GM12892 (cell line): Measurements from ENCODE around the gene FBXO4.

Experiments used
- DNase-seq: peaks from one replicate; pipeline ENCODE4 v3.0.0; 2011; ENCODE audit not compliant: insufficient read length
- FAIRE-seq: peaks from 2 replicates; lab custom pipeline; 2011; peaks lifted over from hg19 to GRCh38; lab: Jason Lieb, UNC
- POLR2A ChIP-seq: IDR thresholded peaks from 2 replicates; pipeline ENCODE4 v1.6.1; 2011; ENCODE audit warnings: low read depth, low read length, control low read depth
- POLR2AphosphoS5 ChIP-seq: IDR thresholded peaks from 2 replicates; pipeline ENCODE4 v1.6.1; 2011; ENCODE audit warnings: low read depth, low read length, control low read depth
- TAF1 ChIP-seq: IDR thresholded peaks from 2 replicates; pipeline ENCODE4 v1.6.1; 2011; ENCODE audit warnings: low read depth, mild to moderate bottlenecking, control low read depth, low read length, borderline replicate concordance

The FBXO4 gene

GRCh38 chr5:41893074-41893851, 31.8 kb upstream of the FBXO4 start:
- TF ChIP-seq TAF1 (no peak), POLR2AphosphoS5 (no peak), POLR2A (no peak)
- FAIRE-seq = peak; percentile 38
- no peak for DNase-seq

DNA sequence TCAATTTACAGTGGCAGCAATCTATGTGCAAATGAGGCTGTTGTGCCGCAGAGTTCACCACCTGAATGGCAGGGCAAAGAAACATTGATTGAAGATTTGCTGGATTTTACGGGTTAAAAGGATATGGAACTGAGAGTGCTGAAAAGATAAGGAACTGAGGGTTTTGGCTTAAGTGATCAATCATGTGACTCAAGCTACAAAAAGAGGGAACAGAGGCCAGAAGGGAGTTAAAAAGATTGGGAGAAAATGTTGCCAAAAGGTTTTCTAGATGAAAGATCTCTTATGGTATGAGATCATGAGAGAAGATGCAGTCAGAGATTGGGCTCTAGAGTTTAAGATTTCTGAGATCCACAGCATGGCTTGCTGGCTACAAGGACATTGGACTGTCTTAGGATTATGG, 28.9 kb upstream of the FBXO4 start:
- FAIRE-seq = no peak
- no peak for DNase-seq
- TF ChIP-seq POLR2AphosphoS5 (no peak), POLR2A (no peak), TAF1 (no peak)

DNA sequence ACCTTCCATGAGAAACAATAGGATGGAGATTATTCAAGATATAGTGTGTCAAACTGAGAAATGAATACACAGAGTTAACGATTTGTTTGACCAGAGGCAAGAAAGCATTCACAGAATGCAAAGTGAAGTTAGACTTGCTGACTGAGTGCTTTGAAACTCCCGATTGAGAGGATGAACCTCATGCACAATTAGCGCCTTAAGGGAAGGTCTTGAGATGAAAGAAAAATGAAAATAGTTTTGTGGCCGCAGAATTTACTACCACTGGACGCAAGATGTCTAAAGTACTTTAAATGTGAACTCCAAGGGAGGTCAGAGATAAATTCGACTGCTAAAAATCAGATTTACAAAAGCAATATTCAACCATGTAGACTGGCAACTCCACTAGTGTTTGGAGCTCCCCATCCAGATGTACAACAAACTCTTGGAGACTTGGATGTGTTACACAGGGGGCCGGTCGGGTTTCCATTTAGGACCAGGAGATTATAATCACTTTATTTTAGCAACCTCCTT, 21.6 kb upstream of the FBXO4 start:
- FAIRE-seq (peak; percentile 14), DNase-seq (no peak)
- TF ChIP-seq POLR2A (no peak), TAF1 (no peak), POLR2AphosphoS5 (no peak)

DNA sequence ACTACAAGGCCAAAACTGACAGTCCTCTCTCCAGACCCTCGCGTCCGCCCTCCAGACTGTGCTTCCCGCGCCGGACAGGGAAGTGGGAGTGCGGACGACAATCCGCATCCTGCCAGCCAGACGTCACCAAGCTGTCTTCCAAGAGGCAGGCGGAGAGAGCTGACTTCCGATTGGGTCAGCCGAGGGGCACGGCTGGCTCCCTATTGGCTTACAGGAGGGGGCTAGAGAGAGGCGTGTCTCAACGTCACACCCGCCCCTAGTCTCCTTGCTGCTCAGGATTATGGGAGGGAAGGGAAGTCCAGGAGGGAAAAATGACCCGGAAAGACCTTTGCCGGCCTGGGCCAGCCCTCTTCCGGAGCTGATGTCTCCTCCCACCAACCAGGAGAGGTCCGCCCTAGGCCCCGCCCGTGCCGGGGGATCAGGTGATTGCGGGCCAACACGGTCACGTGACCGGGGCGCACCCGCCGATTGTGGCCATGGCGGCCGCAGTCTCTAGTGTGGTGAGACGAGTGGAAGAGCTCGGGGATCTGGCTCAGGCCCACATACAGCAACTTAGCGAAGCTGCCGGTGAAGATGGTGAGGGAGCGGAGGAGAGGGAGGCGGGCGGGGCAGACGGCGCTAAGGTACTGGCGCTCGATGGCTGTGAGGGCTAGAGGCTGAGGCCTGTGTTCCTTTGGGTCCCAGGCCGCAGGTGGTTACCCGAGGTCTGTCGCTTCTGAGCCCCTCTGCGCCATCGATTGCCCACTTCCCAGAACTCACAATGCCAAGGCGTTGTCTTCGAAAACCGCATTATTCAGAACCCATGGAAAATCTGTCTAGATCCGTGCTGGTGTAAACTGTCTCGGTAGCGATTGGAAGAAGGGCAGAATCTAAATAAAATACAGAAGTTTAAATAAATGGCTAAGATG, 20.9 kb upstream of the FBXO4 start, which contains the start of gene RIMOC1:
Gene RIMOC1 (plus strand): TSS at position 453 of the 908 bp plus-strand sequence. CDS start 24 bp downstream, at position 477.
- peak; percentile 99 for FAIRE-seq
- TF ChIP-seq POLR2A (peak; percentile 92), POLR2AphosphoS5 (peak; percentile 79), TAF1 (peak; percentile 89; the same call in 1 of the 2 replicates)
- DNase-seq = peak; percentile 73

GRCh38 chr5:41906151-41906550, 18.9 kb upstream of the FBXO4 start:
- TF ChIP-seq POLR2AphosphoS5 (no peak), POLR2A (no peak), TAF1 (no peak)
- DNase-seq (no peak), FAIRE-seq (peak; percentile 24)

DNA sequence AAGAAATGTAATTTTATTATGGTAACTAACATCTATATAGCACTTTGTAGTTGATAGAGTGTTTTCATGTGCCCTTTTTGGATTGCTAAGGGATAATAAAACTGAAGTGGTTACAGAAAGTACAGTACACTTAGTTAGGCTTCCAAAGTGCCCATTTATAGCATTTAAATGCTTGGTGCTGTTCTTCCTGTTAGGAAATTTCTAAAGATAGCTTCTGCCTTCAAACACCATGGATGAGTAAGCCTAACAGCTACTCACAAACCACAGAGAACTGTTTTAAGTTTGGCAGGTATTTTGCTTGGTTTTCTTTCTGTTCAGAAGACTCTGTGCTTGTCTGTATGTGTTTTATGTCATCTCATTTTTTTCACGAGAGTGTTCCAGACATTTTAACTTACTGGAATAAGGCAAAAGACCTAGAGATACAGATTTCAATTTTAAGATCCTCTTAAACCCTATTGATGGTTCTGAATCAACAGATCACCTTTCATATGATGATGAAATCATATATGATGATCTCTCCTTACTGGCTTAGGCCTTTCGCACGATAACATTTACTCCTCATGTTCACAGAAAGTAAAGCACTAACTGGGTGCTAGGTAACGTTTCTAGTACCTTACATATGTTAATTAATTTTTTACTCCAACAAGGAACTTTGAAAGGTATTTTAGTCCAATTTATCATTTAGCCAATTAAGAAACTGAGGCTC, 16.6 kb upstream of the FBXO4 start:
- FAIRE-seq (no peak), DNase-seq (no peak)
- no peak for TF ChIP-seq POLR2A
- TF ChIP-seq POLR2AphosphoS5 = no peak
- no peak for TF ChIP-seq TAF1

- no peak for DNase-seq
- no peak for FAIRE-seq
- TF ChIP-seq TAF1 = no peak
- TF ChIP-seq POLR2AphosphoS5 = no peak
- TF ChIP-seq POLR2A = no peak
Measured at GRCh38 chr5:41918105-41918504, 7.0 kb upstream of the FBXO4 start.

DNA sequence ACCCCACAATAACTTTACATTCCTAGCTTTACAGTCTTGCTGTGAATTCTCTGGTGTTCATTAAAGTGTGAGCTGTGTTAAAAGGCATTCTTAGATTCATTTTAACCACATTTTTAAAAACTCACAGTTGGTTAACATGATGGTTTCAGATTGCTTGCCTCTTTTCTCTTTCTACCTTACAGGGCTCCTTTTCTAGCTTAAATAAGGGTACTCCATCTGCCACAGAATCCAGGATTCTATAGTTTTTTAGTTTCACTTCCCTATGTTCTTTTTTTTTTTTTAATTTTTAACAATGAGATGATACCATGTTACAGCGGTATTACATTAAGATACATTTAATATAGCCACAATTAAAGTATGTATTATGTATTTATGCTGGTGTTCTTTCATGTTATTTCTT, 3.9 kb upstream of the FBXO4 start:
- no peak for FAIRE-seq
- DNase-seq = no peak
- no peak for TF ChIP-seq TAF1
- TF ChIP-seq POLR2A = no peak
- no peak for TF ChIP-seq POLR2AphosphoS5

GRCh38 chr5:41921874-41922273, 3.2 kb upstream of the FBXO4 start:
- FAIRE-seq (no peak), DNase-seq (no peak)
- TF ChIP-seq POLR2A (no peak), POLR2AphosphoS5 (no peak), TAF1 (no peak)

DNA sequence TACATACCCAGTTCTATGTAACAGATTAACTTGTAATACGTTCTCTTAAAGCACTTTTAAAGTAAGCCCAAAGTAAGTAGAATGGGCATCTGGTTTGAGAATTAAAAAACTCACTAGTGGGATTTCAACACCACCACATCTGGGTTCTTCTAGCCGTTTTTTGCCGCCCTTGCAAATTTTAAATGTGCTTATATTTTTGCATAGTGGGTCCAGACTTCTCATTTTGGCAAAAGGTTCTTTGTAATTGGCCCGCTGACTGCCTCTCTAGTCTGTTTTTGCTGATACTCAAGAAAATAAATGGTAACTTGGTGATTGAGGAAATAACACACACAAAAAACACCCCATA, 582 bp upstream of the FBXO4 start:
- no peak for FAIRE-seq
- no peak for TF ChIP-seq POLR2AphosphoS5
- TF ChIP-seq POLR2A = no peak
- no peak for TF ChIP-seq TAF1
- no peak for DNase-seq
